PC-9 (cell line): ENCODE results near the gene KIAA1671.

Experiments
- CTCF ChIP-seq: fragments of 200-600 bp; sonication (generic); conservative IDR thresholded peaks from 2 replicates; pipeline ENCODE4 v1.6.1; 2017; ENCODE audit warnings: mixed run types, antibody characterized with exemption, mild to moderate bottlenecking, moderate library complexity
- EZH2 ChIP-seq: fragments of 200-600 bp; sonication (generic); IDR thresholded peaks from 2 replicates; pipeline ENCODE4 v1.8.0; 2017; ENCODE audit warnings: antibody characterized with exemption, low read depth

- no peak for TF ChIP-seq CTCF
- no peak for TF ChIP-seq EZH2
Observed at GRCh38 chr22:24954114-24954463, 1.6 kb downstream of the KIAA1671 start.
